GM18511 (cell line): ENCODE data around the gene HSPA12B.

ENCODE experiments used
- ATAC-seq: cut with Tn5 transposase; IDR thresholded peaks from one replicate; pipeline ENCODE4 v1.9.1; 2021; ENCODE audit warnings: mild to moderate bottlenecking, moderate library complexity; ENCODE audit not compliant: unreplicated experiment

Gene HSPA12B

GRCh38 chr20:3765171-3765882 is 32.8 kb downstream of the HSPA12B start:
- ATAC-seq, result no peak

- ATAC-seq, result no peak
These were observed 34.1 kb downstream of the HSPA12B start for GRCh38 chr20:3766422-3767109.

GRCh38 chr20:3767110-3767426 is 34.6 kb downstream of the HSPA12B start:
- ATAC-seq, result peak; percentile 6

- peak; percentile 93 for ATAC-seq
These were observed 35.2 kb downstream of the HSPA12B start, which contains the start of gene ADISSP for GRCh38 chr20:3767427-3768341. ADISSP (minus strand) TSS chr20:3767753; CDS start chr20:3760100, 7,653 bp downstream.

- peak; percentile 44 for ATAC-seq
These were observed 36.1 kb downstream of the HSPA12B start for GRCh38 chr20:3768342-3769130.

GRCh38 chr20:3771552-3772058 is 39.1 kb downstream of the HSPA12B start:
- no peak for ATAC-seq

- no peak for ATAC-seq
These were observed 43.1 kb downstream of the HSPA12B start for GRCh38 chr20:3775457-3776108.

GRCh38 chr20:3777381-3777715 is 44.9 kb downstream of the HSPA12B start:
- ATAC-seq, result peak; percentile 24

GRCh38 chr20:3777716-3778629 is 45.5 kb downstream of the HSPA12B start:
- ATAC-seq, result peak; percentile 48

GRCh38 chr20:3778976-3779375 is 46.5 kb downstream of the HSPA12B start:
- no peak for ATAC-seq

GRCh38 chr20:3781153-3781910 is 48.8 kb downstream of the HSPA12B start, which contains the start of gene SPEF1:
SPEF1 (minus strand) TSS chr20:3781448; CDS start chr20:3781287, 161 bp downstream.
- peak; percentile 60 for ATAC-seq

GRCh38 chr20:3782597-3782996 is 50.1 kb downstream of the HSPA12B start:
- no peak for ATAC-seq

- no peak for ATAC-seq
These were observed 50.6 kb downstream of the HSPA12B start for GRCh38 chr20:3783068-3783489.

- no peak for ATAC-seq
These were observed 51.2 kb downstream of the HSPA12B start for GRCh38 chr20:3783511-3784195.

- no peak for ATAC-seq
These were observed 51.9 kb downstream of the HSPA12B start for GRCh38 chr20:3784216-3784853.

- ATAC-seq, result no peak
These were observed 52.4 kb downstream of the HSPA12B start for GRCh38 chr20:3784863-3785239.
